ENCODE data around the gene NPC2. TPM values are rescaled to one million over a fixed set of nuclear protein-coding genes. Genes with fewer than 3 reads are reported as not detected.

The NPC2 gene
- total and polyA plus RNA-seq, 2 of the 4 experiments (the other 2 are of a cell fraction) = 210 to 273 TPM

GRCh38 chr14:74459976-74460375 is 33.1 kb downstream of the NPC2 start:
- Histone ChIP-seq H2BK15ac (ENCODE audit: low read depth, low read length) (no peak overlapping the region), H3K36me3 (ENCODE audit: control insufficient read depth, insufficient read depth, low read length) (no peaks in the 10 kb centered on the region), H3K4me1 (ENCODE audit: control insufficient read depth, insufficient read depth, low read length) (no peaks in the 10 kb centered on the region; the same call in 1 of the 2 replicates), H3K79me1 (ENCODE audit: low read depth in 1 of 2, low read length in 2 of 2) (no peaks in the 10 kb centered on the region), H3K18ac (ENCODE audit: low read depth, low read length) (no peak overlapping the region), H2AK5ac (ENCODE audit: low read depth, low read length) (no peak overlapping the region), H4K20me1 (ENCODE audit: insufficient read depth, low read length) (no peaks in the 10 kb centered on the region), H3K27ac (ENCODE audit: insufficient read depth, low read length) (no peak overlapping the region), H3K56ac (ENCODE audit: extremely low read depth, insufficient read depth, low read length) (no peak overlapping the region), H3K14ac (replicated peaks; ENCODE audit: low read depth, low read length) (no peak overlapping the region), H3K4me3 (ENCODE audit: insufficient read depth, low read depth, low read length) (no peak overlapping the region), H3K23ac (ENCODE audit: low read depth, low read length) (no peak overlapping the region), H3K4ac (ENCODE audit: low read depth, low read length) (no peak overlapping the region), H2BK5ac (ENCODE audit: low read depth, low read length, poor library complexity, severe bottlenecking) (no peak overlapping the region), H3K9me3 (ENCODE audit: control insufficient read depth, insufficient read depth, low read length) (no peaks in the 10 kb centered on the region), H3K9me1 (ENCODE audit: insufficient read depth, low read length) (no peaks in the 10 kb centered on the region), H2AK9ac (replicated peaks; ENCODE audit: low read depth, low read length, poor library complexity) (no peak overlapping the region), H2AFZ (replicated peaks; ENCODE audit: low read length, poor library complexity) (no peak overlapping the region), H4K5ac (ENCODE audit: low read depth, low read length) (no peak overlapping the region), H2BK20ac (ENCODE audit: low read depth, low read length) (no peak overlapping the region), H2BK120ac (ENCODE audit: low read depth, low read length) (no peak overlapping the region), H3K4me2 (ENCODE audit: low read depth, low read length) (no peak overlapping the region), H4K91ac (ENCODE audit: insufficient read depth, low read depth, low read length) (no peak overlapping the region), H3K27me3 (ENCODE audit: control insufficient read depth, insufficient read depth, low read length) (peaks cover 50% of the 10 kb centered on the region), H3K9ac (ENCODE audit: low read depth, low read length) (no peak overlapping the region), H4K8ac (ENCODE audit: low read depth in 2 of 2, low read length in 2 of 2) (no peak overlapping the region)
- BruUV-seq (replicated peaks) = no TSS peak
- no peak for TF ChIP-seq NFE2L2 (IDR thresholded peaks at IDR 0.05; ENCODE audit: low read depth, low read length)
- no peak for TF ChIP-seq POLR2A (IDR thresholded peaks at IDR 0.05; ENCODE audit: low read depth, low read length)
- TF ChIP-seq CTCF (conservative IDR thresholded peaks at IDR 0.05; ENCODE audit: low read depth, low read length) = no peak
- no peak for TF ChIP-seq CEBPB (IDR thresholded peaks at IDR 0.05; ENCODE audit: low read depth, low read length)
- TF ChIP-seq MAFK (IDR thresholded peaks at IDR 0.05; ENCODE audit: low read depth, low read length) = no peak
- no peak for TF ChIP-seq BHLHE40 (IDR thresholded peaks at IDR 0.05; ENCODE audit: low read depth, low read length)
- no peak for TF ChIP-seq MXI1 (IDR thresholded peaks at IDR 0.05; ENCODE audit: borderline replicate concordance, low read depth, low read length)
- TF ChIP-seq MAZ (IDR thresholded peaks at IDR 0.05; ENCODE audit: borderline replicate concordance, low read depth, low read length) = 0 out of 2 replicates have a peak, but pooled peaks have one; percentile 0
- WGBS, 2 experiments (ENCODE audit: extremely low coverage in 2 of 2, insufficient read length in 1 of 2) = 91% methylated on average over 5 of the region's 6 CpGs; no CpG with 5 or more reads in 1 of the 2 experiments
- no peak for ATAC-seq (ENCODE audit: low read depth)
- DNase-seq = no peak
- intact Hi-C loops (cut with micrococcal nuclease) = no loop called here
- ChIA-PET POLR2A (ENCODE audit: unreplicated experiment) (no interaction called here), CTCF (no interaction called here)
- in situ Hi-C loops (cut with MboI; ENCODE audit: low sequenced_read_pairs) = no loop called here
- dilution Hi-C loops (cut with HindIII; ENCODE audit: low sequenced_read_pairs, unreplicated experiment) = no loop called here
